GM19455 (cell line): Measurements from ENCODE around the gene COASY.
A peak's percentile ranks its signal among the peaks of the same experiment; 100 is the strongest.

ENCODE experiments used
- ATAC-seq: cut with Tn5 transposase; IDR thresholded peaks from one replicate; pipeline ENCODE4 v1.9.1; 2021; ENCODE audit not compliant: unreplicated experiment

COASY gene

GRCh38 chr17:42561897-42562387, at the start of gene COASY:
COASY (plus strand) TSS chr17:42562148; CDS start chr17:42562623, 475 bp downstream.
- ATAC-seq: peak; percentile 61

DNA sequence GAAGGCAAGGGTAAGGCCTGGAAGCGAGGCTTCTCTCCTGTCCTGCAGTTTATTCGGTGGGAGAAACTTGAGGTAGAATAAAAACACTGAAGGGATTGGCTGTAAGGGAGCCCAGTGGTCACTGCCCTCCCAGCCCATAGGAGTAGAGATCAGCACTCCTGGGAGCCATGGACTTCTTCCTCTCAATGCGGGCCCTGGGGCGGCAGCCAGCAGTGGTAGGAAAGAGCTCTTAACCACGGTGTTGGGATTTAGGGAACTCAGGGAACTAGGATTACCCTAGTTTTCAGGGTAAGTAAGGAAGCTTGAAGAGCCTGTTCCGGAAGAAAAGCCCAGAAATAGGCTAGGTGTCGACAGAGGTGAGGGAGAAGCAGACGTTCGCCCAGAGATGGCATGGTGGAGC, 49.7 kb upstream of the COASY start:
- ATAC-seq: no peak

DNA sequence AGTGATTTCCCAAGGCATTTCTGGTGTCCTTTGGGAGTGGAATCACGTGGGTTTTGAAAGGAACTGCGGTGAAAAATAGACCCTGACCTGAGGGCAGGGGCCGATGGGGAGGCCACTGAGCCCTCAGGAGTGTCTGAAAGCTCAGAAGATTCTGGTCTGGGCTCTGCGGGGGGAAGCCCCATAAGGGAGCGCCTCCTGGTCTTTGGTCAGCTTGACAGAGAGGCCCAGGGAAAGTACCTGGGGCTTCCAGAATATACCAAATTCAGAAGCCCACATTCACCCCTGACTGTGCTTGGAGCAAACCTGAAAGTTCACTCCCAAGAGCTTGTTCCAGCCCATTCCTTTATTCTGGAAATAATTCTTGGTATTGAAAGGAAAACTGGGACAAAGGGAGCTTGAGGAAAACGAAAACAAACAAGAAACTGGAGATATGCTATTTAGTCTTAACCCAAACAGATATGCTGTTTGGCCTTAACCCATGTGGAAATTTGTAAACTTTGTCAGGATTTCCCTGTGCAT, 49.2 kb upstream of the COASY start:
- ATAC-seq: no peak

GRCh38 chr17:42513686-42514085, 48.3 kb upstream of the COASY start:
- no peak for ATAC-seq

DNA sequence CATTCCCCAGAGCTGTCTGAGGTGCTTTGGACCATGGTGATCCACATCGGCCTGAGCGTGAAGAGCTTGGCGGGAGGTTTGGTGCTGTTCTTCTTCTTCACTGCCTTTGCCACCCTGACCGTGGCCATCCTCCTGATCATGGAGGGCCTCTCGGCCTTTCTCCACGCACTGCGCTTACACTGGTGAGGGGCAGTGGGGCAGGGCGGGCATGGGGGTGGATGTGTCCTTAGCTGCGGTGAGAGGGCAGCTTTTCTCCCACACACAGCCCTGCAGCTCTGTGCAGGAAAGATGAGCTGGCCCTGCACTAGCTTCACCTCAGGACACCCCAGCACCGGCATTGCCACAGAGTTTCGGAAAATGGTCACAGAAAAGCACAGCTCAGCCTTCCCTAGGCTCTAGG, 47.7 kb upstream of the COASY start:
- no peak for ATAC-seq

DNA sequence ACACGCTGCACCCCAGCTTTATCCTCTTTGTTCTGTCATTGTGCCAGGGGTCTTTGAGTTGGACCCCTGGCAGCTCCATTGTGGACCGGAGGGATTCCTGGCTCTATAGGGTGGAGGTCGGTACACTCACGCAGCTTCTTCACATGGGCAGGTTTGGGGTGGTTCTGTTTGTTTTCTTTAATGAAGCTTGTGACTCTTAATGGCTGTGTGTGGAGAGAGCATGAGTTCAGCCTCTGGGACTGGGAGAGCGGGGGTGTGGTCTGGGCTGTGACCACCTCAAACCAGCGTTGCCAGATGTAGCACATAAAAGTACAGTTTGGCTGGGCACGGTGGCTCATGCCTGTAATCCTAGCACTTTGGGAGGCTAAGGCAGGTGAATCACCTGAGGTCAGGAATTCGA, 47.1 kb upstream of the COASY start:
- no peak for ATAC-seq

DNA sequence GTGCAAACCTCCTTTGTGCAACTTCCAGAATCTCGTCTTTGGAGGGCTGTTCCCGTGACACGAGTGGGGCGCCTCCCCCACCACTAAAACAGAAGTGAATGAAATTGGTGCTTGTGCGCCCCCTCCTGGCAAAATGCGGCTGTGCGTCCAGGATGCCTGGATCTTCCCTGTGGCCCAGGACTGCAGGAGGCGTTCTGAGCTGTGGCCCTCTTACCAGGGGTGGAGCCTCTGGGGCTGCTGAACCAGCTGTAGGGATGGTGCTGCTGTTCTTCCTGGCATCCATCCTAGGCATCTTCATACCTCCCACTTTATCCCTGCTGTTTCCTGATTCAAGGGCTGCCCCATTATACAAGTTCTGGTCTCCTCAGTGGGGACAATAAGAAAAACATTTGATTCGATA, 44.4 kb upstream of the COASY start:
- ATAC-seq: no peak

DNA sequence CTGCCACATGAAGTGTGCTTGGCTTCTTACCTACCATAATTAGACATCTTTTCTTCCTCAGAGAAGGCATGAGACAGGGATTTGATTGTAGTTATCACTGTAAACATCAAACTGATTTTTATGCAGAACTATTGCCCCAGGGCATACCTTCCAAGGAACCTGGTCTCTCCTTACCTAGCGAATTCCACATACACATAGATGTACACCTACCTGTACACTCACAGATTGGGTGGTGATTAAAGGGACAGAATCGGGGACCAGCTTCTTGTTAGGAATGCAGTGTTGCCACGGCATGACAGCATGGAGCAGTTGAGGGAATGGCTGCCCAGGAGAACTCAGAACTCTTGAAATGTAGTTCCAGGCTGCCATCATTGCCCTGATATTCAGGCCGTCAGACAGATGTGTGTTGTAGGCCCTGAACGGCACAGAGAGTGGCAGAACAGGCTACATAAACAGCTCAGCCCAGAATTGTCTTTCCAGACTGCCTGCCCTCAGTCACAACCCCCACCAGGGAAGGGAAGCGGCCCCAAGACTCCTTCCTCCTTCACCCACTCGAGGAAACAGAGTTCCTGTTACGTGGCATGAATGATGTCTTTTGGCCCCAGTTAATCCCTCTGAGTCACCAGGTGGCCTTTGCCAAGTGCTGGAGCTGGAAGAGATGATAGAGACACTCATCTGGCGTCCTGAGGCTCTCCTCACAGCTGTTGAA, 43.7 kb upstream of the COASY start:
- ATAC-seq: no peak

GRCh38 chr17:42518755-42519545, 43.0 kb upstream of the COASY start:
- no peak for ATAC-seq

- ATAC-seq: no peak
These were observed 42.1 kb upstream of the COASY start for GRCh38 chr17:42519546-42520491.

- ATAC-seq: no peak
These were observed 41.4 kb upstream of the COASY start for GRCh38 chr17:42520540-42520951.

- ATAC-seq: no peak
These were observed 40.9 kb upstream of the COASY start for GRCh38 chr17:42521036-42521435.

DNA sequence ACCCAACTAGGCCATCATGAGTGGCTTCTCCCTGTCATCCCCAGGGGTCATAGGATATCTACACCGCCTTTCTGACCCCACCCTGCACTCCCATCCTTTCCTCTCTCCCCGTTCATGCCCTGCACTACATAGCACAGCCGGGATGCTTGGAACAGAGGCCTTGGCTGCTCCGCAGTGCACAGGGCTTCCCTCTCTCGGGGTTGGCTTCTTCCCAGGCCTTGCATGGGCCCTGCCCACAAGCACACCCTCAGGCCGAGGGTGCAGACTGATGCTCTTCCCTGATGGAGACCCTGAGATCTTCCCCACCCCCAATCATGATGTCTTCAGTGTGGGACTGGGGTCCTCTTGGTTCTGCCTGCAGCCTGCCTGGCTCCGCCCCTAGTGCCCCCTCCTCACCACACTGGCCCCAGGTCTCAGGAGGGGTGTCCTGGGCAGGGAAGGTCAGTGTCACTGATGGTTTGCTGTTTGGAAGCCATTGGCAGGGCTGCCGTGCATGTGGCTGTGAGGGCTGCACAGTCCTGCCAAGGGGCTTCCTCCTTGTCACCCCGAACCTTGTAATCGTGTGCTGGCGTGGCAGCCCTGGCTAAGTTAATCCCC, 40.2 kb upstream of the COASY start:
- no peak for ATAC-seq

DNA sequence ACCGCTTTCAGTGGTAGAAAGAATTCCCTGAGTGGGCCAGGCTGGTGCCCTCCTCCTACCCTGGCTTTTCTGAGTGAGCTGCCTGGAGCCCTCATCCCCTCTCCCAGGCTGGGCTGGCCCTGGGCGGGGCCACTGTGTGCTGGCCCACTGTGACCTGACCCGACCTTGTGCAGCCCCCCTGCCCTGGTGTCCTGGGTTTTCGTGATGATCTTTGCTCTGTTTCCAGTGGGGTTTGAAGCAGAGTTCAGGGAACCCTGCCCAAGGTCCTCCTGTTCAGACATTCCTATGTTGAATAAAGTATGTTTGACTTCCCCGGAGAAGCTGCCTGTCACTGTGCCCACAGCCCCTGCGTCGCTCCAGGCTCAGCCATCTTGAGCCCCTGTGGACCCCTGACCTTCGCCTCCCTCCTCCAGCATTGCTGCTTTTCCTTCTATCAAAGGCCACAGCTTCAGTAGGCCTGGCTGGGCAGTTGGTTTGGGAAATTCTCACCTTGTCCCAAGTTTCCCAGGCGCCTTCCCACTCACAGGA, 39.6 kb upstream of the COASY start:
- no peak for ATAC-seq

- ATAC-seq: no peak
These were observed 39.1 kb upstream of the COASY start for GRCh38 chr17:42522798-42523278.

DNA sequence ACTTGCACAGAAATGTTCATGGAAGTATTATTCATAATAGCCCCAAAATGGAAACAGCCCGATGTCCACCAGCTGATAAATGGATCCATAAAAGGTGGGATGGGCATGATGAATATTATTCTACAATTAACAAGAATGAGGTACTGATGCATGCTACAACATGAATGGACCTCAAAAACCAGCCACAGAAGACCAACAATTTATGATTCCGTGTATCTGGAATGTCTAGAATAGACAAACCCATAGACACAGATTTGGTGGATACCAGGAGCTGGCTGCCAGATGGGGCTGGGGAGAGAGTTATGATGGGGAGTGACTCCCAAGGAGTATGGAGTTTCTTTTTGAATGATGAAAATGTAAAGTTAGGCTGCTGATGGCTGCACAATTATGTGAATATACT, 36.7 kb upstream of the COASY start:
- ATAC-seq: no peak

GRCh38 chr17:42526031-42526444, 35.9 kb upstream of the COASY start:
- no peak for ATAC-seq

DNA sequence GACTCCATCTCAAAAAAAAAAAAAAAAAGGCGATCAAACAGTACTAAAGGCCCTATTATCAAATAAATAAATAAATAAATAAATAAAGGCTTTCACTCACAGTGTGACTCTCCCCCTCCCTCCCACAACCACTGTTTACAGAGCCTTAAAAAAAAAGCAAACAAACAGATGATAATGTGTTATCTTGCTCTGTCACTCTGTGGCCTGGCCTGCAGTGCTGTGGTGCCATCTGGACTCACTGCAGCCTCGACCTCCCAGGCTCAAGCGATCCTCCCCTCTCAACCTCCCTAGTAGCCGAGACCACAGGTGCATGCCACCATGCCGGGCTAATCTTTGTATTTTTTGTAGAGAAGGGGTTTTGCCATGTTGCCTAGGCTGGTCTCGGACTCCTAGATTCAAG, 34.0 kb upstream of the COASY start:
- no peak for ATAC-seq

GRCh38 chr17:42529061-42529460, 32.9 kb upstream of the COASY start:
- ATAC-seq: no peak

- no peak for ATAC-seq
These were observed 30.9 kb upstream of the COASY start for GRCh38 chr17:42530952-42531454.
